ENCODE measurements around the gene FGF8. TPM values are rescaled to one million over a fixed set of nuclear protein-coding genes. Genes with fewer than 3 reads are reported as not detected.

FGF8 gene, protein sequence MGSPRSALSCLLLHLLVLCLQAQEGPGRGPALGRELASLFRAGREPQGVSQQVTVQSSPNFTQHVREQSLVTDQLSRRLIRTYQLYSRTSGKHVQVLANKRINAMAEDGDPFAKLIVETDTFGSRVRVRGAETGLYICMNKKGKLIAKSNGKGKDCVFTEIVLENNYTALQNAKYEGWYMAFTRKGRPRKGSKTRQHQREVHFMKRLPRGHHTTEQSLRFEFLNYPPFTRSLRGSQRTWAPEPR
- not detected for total RNA-seq
- polyA plus RNA-seq = not detected
- long read RNA-seq, donor 1 = 0 reads
- long read RNA-seq, donor 2 = 0 reads

DNA sequence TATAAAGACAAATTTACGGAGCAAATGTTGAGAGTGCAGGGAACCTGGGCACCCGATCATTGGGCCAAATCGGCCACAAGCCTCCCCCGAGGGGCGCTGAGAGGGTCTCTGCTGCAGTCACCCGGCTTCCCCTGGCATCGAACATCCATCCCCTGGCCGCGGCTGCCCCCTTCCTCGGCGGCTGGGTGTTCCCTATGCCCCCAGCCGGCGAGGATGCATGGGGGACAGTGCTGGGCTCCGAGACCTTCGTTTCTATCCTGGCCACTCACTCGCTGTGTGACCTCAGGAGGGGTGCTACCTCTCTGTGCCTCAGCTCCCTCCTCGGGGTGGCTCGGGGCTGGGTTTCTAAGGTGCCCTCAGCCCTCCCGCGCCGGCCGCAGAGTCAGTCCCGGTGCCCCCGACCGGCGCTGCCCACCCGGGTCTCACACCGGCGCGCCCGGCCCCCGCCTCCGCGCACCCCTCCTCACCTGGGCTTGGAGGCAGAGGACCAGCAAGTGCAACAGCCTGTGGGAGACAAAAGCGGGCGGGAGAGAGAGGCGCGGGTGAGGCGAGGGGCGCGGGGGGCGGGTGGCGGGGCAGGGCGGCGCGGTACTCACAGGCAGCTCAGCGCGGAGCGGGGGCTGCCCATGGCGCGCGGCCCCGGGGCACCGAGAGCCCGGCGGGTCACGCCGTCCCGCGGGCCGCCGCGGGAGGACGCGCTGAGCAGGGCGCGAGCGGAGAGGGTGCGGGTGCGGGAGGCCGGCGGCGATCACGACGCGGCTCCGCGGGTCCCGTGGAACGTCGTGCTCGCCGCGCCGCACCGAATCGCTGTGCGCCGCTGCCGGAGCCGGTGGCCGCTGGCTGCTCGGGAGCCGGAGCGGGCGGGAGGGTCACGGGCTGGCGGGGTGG lies at the start of gene FGF8:
TSS of gene FGF8 (minus strand) at position 842 of the 888 bp plus-strand sequence. CDS start at position 628, 214 bp downstream.
- TF ChIP-seq, protein P1, sequence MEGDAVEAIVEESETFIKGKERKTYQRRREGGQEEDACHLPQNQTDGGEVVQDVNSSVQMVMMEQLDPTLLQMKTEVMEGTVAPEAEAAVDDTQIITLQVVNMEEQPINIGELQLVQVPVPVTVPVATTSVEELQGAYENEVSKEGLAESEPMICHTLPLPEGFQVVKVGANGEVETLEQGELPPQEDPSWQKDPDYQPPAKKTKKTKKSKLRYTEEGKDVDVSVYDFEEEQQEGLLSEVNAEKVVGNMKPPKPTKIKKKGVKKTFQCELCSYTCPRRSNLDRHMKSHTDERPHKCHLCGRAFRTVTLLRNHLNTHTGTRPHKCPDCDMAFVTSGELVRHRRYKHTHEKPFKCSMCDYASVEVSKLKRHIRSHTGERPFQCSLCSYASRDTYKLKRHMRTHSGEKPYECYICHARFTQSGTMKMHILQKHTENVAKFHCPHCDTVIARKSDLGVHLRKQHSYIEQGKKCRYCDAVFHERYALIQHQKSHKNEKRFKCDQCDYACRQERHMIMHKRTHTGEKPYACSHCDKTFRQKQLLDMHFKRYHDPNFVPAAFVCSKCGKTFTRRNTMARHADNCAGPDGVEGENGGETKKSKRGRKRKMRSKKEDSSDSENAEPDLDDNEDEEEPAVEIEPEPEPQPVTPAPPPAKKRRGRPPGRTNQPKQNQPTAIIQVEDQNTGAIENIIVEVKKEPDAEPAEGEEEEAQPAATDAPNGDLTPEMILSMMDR (IDR thresholded peaks at IDR 0.05) = no peak
- no peak for ATAC-seq
- Histone ChIP-seq H3K36me3 (ENCODE audit: insufficient read depth in 1 of 2, low read depth in 1 of 2) (no peaks in the 10 kb centered on the region), H3K4me1 (peaks cover 11% of the 10 kb centered on the region), H3K9me3 (no peaks in the 10 kb centered on the region), H3K27me3 (ENCODE audit: insufficient read depth in 3 of 3, low read length in 2 of 3) (peaks cover 0 to 90% (median 37%) of the 10 kb centered on the region in 3 donors), H3K27ac (no peak within 1 kb of the TSS), H3K4me3 (peak within 1 kb of the TSS; percentile 51)
- intact Hi-C loops (cut with DNase I) = no loop called here
- DNase-seq = no peak
- 1 to 2% (median 1%) methylated on average over 50 to 98 of the region's 98 CpGs for WGBS, 3 donors

DNA sequence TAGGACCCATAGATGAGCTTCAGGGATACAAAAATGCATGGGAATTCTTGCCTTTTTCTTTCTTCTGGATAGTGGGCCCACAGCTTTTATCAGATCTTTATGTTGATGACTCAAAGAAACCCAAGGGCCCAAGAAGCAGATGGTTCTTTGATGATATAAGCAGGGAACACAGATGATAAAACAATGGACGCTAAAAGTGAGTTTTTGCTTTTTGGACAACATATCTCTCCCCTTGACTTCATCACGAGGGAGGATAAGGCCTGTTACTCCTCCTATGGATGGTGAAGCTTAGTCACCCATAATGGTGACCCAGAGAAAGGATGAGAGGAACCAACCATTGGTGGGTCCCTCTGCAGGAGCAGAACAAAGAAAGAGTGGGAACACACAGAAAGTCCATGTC lies 48.8 kb upstream of the FGF8 start:
- Histone ChIP-seq H3K4me3 (no peak overlapping the region), H3K36me3 (ENCODE audit: insufficient read depth in 1 of 2, low read depth in 1 of 2) (peaks cover 0 to 19% of the 10 kb centered on the region in 2 donors), H3K27me3 (ENCODE audit: insufficient read depth in 3 of 3, low read length in 2 of 3) (no peaks in the 10 kb centered on the region), H3K9me3 (no peaks in the 10 kb centered on the region), H3K4me1 (no peaks in the 10 kb centered on the region), H3K27ac (no peak overlapping the region)
- DNase-seq (no peak), ATAC-seq (no peak)
- WGBS, 3 donors = 58 to 91% (median 87%) methylated on average over 2 of the region's 2 CpGs
- TF ChIP-seq, protein P1 (IDR thresholded peaks at IDR 0.05) = no peak
- intact Hi-C loops (cut with DNase I) = no loop called here

DNA sequence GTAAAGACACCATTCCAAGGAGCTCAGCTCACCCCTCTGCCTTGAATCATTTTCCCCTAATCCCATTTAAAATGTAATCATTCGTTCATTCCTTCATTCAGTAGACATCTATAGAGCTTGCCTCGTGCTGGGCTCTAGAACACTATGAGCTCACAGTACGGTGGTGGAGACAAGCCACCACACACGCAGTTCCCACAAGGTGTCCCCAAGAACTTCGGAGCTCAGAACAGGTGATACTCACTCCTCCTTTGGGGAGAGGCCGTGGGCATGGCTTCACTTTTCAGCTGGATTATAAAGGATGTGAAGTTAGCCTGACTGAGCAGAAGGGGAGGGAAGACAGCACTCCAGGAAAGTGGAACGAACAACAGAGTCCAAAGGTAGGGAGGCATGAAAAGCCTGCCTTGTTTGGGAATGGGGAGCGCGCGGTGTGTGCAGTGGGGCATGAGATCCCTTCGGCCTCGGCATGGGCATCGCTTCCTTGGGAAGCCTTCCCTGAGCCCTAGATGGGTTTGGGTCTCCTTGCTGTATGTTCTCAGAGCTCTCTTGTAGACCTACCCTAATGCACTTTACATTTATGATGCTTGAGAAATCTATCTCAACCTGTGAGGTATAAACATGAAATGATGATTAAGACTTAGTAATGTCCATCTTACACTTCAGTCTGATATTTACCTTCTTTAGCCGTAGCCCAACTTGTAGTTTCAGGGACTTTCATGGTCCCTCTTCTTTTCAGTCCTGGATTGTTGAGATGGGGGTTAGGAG lies 43.1 kb upstream of the FGF8 start:
- Histone ChIP-seq H3K4me1 (peaks cover 24% of the 10 kb centered on the region), H3K27me3 (ENCODE audit: insufficient read depth in 3 of 3, low read length in 2 of 3) (no peaks in the 10 kb centered on the region), H3K4me3 (peak overlapping the region; percentile 93), H3K27ac (peak overlapping the region; percentile 93), H3K9me3 (no peaks in the 10 kb centered on the region), H3K36me3 (ENCODE audit: insufficient read depth in 1 of 2, low read depth in 1 of 2) (no peaks in the 10 kb centered on the region)
- WGBS, 3 donors = 21 to 22% (median 21%) methylated on average over 14 of the region's 14 CpGs
- TF ChIP-seq, protein P1 (IDR thresholded peaks at IDR 0.05) = no peak
- peak; percentile 32 to 38 (median 35) for ATAC-seq
- intact Hi-C loops (cut with DNase I) = loop anchor here (5.0 kb wide), 2 partner anchors 333 to 823 kb away; partner anchors contain the start of genes NOLC1 (in 1 of the 2) and TRIM8 (in 1 of the 2)
- DNase-seq = no peak

DNA sequence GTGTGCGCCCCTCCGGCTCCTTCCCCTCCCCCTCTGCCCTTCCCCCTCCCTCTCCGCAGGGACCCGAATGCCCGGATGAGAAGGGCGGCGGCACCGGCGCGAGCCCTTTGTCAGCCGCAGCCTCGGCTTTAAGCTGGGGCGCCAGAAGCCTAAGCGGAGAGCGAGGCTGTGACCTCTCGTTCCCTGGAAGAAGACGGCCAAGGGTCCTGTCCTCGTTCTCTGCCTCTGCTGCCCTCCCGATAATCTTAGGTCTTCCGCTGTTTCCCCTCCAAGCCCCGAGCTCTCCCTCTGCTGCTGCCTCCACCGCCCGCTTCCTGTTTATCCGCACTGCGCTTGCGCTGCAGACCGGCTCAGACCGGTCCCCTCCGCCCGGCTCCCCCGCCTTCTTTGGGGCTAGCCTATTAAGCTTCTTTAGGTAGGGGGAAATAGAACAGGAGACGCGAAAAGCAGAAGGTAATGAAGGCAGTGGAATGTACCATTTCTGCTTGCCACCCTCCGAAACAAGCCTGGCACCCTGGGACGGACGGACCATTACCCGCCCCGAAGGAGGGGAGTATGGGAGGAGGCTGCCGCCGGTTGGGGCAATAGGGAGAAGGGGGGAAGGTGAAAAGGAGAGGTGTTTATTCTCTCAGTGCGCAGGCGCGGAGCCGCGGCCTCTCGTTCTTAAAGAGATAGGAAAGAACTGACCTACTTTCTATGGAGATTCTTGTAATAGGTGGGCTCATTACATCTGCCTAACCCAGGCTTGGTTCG lies 42.4 kb upstream of the FGF8 start, which contains the start of gene OGA:
TSS of gene OGA (minus strand) at position 326 of the 753 bp plus-strand sequence. CDS start 422 bp downstream, outside the sequence.
- TF ChIP-seq, protein P1 (IDR thresholded peaks at IDR 0.05) = no peak
- ATAC-seq (peak; percentile 90 to 97 (median 94)), DNase-seq (peak; percentile 98 to 99)
- 0% methylated on average over 40 to 47 of the region's 47 CpGs for WGBS, 3 donors
- intact Hi-C loops (cut with DNase I) = loop anchor here (5.0 kb wide), 2 partner anchors 334 to 824 kb away; partner anchors contain the start of genes NOLC1 (in 1 of the 2) and TRIM8 (in 1 of the 2)
- Histone ChIP-seq H3K36me3 (ENCODE audit: insufficient read depth in 1 of 2, low read depth in 1 of 2) (no peaks in the 10 kb centered on the region), H3K4me3 (peak within 1 kb of the TSS; percentile 93), H3K27ac (peak within 1 kb of the TSS; percentile 93), H3K9me3 (no peaks in the 10 kb centered on the region), H3K27me3 (ENCODE audit: insufficient read depth in 3 of 3, low read length in 2 of 3) (no peaks in the 10 kb centered on the region), H3K4me1 (peaks cover 32% of the 10 kb centered on the region)
